ENCODE data around the gene TMA7. TPM values are rescaled to one million over a fixed set of nuclear protein-coding genes. Genes with fewer than 3 reads are reported as not detected.

Gene TMA7
- total RNA-seq, 6 donors from 2014 or later: 115 to 282 (median 163) TPM

GRCh38 chr3:48405971-48406370 lies 34.1 kb upstream of the TMA7 start:
- ATAC-seq (ENCODE audit: low FRiP score in 2 of 2) (no peak), DNase-seq (peak in 1 of 2 donors; percentile 7)
- H3K9me3 ChIP-seq: no peaks in the 10 kb centered on the region
- H3K27ac ChIP-seq: no peak overlapping the region
- no peak overlapping the region for H3K4me3 ChIP-seq
- 50 to 71% methylated on average over 1 of the region's 1 CpG for WGBS, 2 donors
- H3K36me3 ChIP-seq: peaks cover 8 to 71% (median 49%) of the 10 kb centered on the region in 4 donors
- TF ChIP-seq EP300 (IDR thresholded peaks at IDR 0.05) (no peak), CTCF (IDR thresholded peaks at IDR 0.05) (no peak), POLR2AphosphoS5 (IDR thresholded peaks at IDR 0.05) (no peak), POLR2A (IDR thresholded peaks at IDR 0.05) (no peak)
- no peaks in the 10 kb centered on the region for H3K27me3 ChIP-seq
- H3K4me1 ChIP-seq: no peaks in the 10 kb centered on the region

GRCh38 chr3:48406443-48407431 lies 33.3 kb upstream of the TMA7 start:
- Histone ChIP-seq H3K36me3 (peaks cover 8 to 79% (median 53%) of the 10 kb centered on the region in 4 donors), H3K27me3 (no peaks in the 10 kb centered on the region), H3K9me3 (no peaks in the 10 kb centered on the region), H3K4me1 (no peaks in the 10 kb centered on the region), H3K27ac (no peak overlapping the region), H3K4me3 (no peak overlapping the region)
- TF ChIP-seq POLR2A (IDR thresholded peaks at IDR 0.05) (no peak), POLR2AphosphoS5 (IDR thresholded peaks at IDR 0.05) (no peak), CTCF (IDR thresholded peaks at IDR 0.05) (no peak), EP300 (IDR thresholded peaks at IDR 0.05) (no peak)
- ATAC-seq (ENCODE audit: low FRiP score in 2 of 2) (no peak), DNase-seq (peak in 1 of 2 donors; percentile 16)
- 84 to 90% methylated on average over 13 to 17 of the region's 18 CpGs for WGBS, 2 donors

GRCh38 chr3:48407542-48408099 lies 32.4 kb upstream of the TMA7 start:
- H3K4me3 ChIP-seq: no peak overlapping the region
- H3K4me1 ChIP-seq: no peaks in the 10 kb centered on the region
- 88 to 92% methylated on average over 4 to 8 of the region's 8 CpGs for WGBS, 2 donors
- H3K27me3 ChIP-seq: no peaks in the 10 kb centered on the region
- H3K36me3 ChIP-seq: peaks cover 8 to 88% (median 62%) of the 10 kb centered on the region in 4 donors
- no peak overlapping the region for H3K27ac ChIP-seq
- ATAC-seq (ENCODE audit: low FRiP score in 2 of 2) (no peak), DNase-seq (peak in 1 of 2 donors; percentile 10)
- TF ChIP-seq POLR2AphosphoS5 (IDR thresholded peaks at IDR 0.05): no peak
- no peak for TF ChIP-seq CTCF (IDR thresholded peaks at IDR 0.05)
- no peak for TF ChIP-seq EP300 (IDR thresholded peaks at IDR 0.05)
- TF ChIP-seq POLR2A (IDR thresholded peaks at IDR 0.05): no peak
- no peaks in the 10 kb centered on the region for H3K9me3 ChIP-seq

GRCh38 chr3:48408823-48409281 lies 31.2 kb upstream of the TMA7 start:
- no peaks in the 10 kb centered on the region for H3K9me3 ChIP-seq
- no peak overlapping the region for H3K27ac ChIP-seq
- H3K27me3 ChIP-seq: no peaks in the 10 kb centered on the region
- WGBS, 2 donors: 83 to 88% methylated on average over 2 to 4 of the region's 4 CpGs
- TF ChIP-seq POLR2A (IDR thresholded peaks at IDR 0.05): no peak
- no peak for TF ChIP-seq CTCF (IDR thresholded peaks at IDR 0.05)
- no peak for TF ChIP-seq POLR2AphosphoS5 (IDR thresholded peaks at IDR 0.05)
- TF ChIP-seq EP300 (IDR thresholded peaks at IDR 0.05): no peak
- H3K4me3 ChIP-seq: no peak overlapping the region
- ATAC-seq (ENCODE audit: low FRiP score in 2 of 2) (no peak), DNase-seq (peak in 1 of 2 donors; percentile 14)
- H3K4me1 ChIP-seq: no peaks in the 10 kb centered on the region
- H3K36me3 ChIP-seq: peaks cover 8 to 95% (median 70%) of the 10 kb centered on the region in 4 donors
